Body of pancreas (tissue), 4 donors: ENCODE data around the gene MRTFA. TPM values are rescaled to one million over a fixed set of nuclear protein-coding genes. Genes with fewer than 3 reads are reported as not detected.
"Not testable (repeated sequence)": the region's sequence is repeated elsewhere in the genome, so short reads cannot be mapped to it uniquely, and the experiment has no call there.

Experiments used
- ATAC-seq: fragments of 150-250 bp; one replicate; pipeline ENCODE4 v1.9.1; 2016
- DNase-seq, 4 donors: peaks; one replicate each; pipeline ENCODE4 v3.0.0-alpha.2; 2019
- H3K27ac ChIP-seq, 4 donors: fragments of 200-600 bp; sonication (generic); 1 replicate in 3 of 4; 2 replicates in 1 of 4; pipeline versions ENCODE4 v1.5.1 to v1.6.1; 2016 to 2019; ENCODE audit warnings: mild to moderate bottlenecking in 1 of 4, mixed read lengths in 1 of 4, moderate library complexity in 1 of 4
- H3K27me3 ChIP-seq, 2 donors: fragments of 200-600 bp; sonication (generic); one replicate each; pipeline ENCODE4 v1.6.0; 2016; ENCODE audit warnings: mild to moderate bottlenecking in 1 of 2
- H3K36me3 ChIP-seq, 2 donors: fragments of 200-600 bp; sonication (generic); replicated peaks in 1 of 2; 2 replicates each; pipeline ENCODE4 v1.5.1; 2016; ENCODE audit warnings: low read depth in 2 of 2; ENCODE audit not compliant: insufficient read depth in 1 of 2
- H3K4me1 ChIP-seq: fragments of 200-600 bp; sonication (generic); one replicate; pipeline ENCODE4 v1.6.0; 2016
- H3K4me3 ChIP-seq, 2 donors: fragments of 200-600 bp; sonication (generic); 1 replicate in 1 of 2; 2 replicates in 1 of 2; pipeline ENCODE4 v1.5.1; 2016 to 2019
- H3K9me3 ChIP-seq, 3 donors: fragments of 200-600 bp; sonication (generic); 1 replicate in 2 of 3; 2 replicates in 1 of 3; pipeline ENCODE4 v1.5.1; 2016
- CTCF ChIP-seq, 7 experiments: fragments of 450-650 bp in 4 of 7; fragments of 200-600 bp in 3 of 7; sonication (generic) in 3 of 7; IDR thresholded peaks; one replicate each; pipeline ENCODE4 v1.5.1; 2016 to 2019; ENCODE audit warnings: antibody characterized with exemption in 7 of 7
- POLR2A ChIP-seq, 3 donors: fragments of 450-650 bp; IDR thresholded peaks; one replicate each; pipeline ENCODE4 v1.6.1; 2016; ENCODE audit warnings: antibody characterized with exemption in 3 of 3, mild to moderate bottlenecking in 2 of 3
- WGBS, 2 donors: methylation state at CpG; one replicate each; pipeline ENCODE4 v1.1.5; 2017; 5-methylcytosine and 5-hydroxymethylcytosine counted together
- intact Hi-C: fragments of 100-400 bp; cut with DNase I; formaldehyde crosslinking; loops from one replicate; pipeline ENCODE4 v1.15.1; 2023
- total RNA-seq, 2 donors: library from RNA; depleted of rRNA; stranded (reverse); fragments of >200 nt; gene quantifications; one replicate each; pipeline ENCODE4 v1.1.0, GENCODE V29; 2016

MRTFA gene
- total RNA-seq, 2 donors from 2014 or later: 47.0 to 71.5 TPM

- WGBS, 2 donors: 92 to 98% methylated on average over 3 of the region's 3 CpGs
- H3K9me3 ChIP-seq: no peaks in the 10 kb centered on the region
- DNase-seq (no peak), ATAC-seq (no peak)
- TF ChIP-seq CTCF (IDR thresholded peaks at IDR 0.05) (no peak), POLR2A (IDR thresholded peaks at IDR 0.05) (no peak)
- no peaks in the 10 kb centered on the region for H3K36me3 ChIP-seq
- H3K4me3 ChIP-seq: no peak overlapping the region
- intact Hi-C loops: no loop called here
- peaks cover 27% of the 10 kb centered on the region for H3K4me1 ChIP-seq
- H3K27me3 ChIP-seq: no peaks in the 10 kb centered on the region
- H3K27ac ChIP-seq: no peak overlapping the region
Measured at GRCh38 chr22:40633036-40633435, 3.5 kb downstream of the MRTFA start.

- ATAC-seq (no peak), DNase-seq (no peak)
- Histone ChIP-seq H3K4me3 (no peak overlapping the region), H3K4me1 (peaks cover 20% of the 10 kb centered on the region), H3K36me3 (no peaks in the 10 kb centered on the region), H3K9me3 (no peaks in the 10 kb centered on the region), H3K27ac (no peak overlapping the region), H3K27me3 (no peaks in the 10 kb centered on the region)
- intact Hi-C loops: no loop called here
- WGBS, 2 donors: 93 to 97% methylated on average over 2 of the region's 2 CpGs
- no peak for TF ChIP-seq CTCF (IDR thresholded peaks at IDR 0.05)
- TF ChIP-seq POLR2A (IDR thresholded peaks at IDR 0.05): no peak
Measured at GRCh38 chr22:40631925-40632324, 4.6 kb downstream of the MRTFA start.

GRCh38 chr22:40628354-40629042 is 8.0 kb downstream of the MRTFA start:
- Histone ChIP-seq H3K27ac (no peak overlapping the region), H3K36me3 (no peaks in the 10 kb centered on the region), H3K4me1 (peaks cover 8% of the 10 kb centered on the region), H3K4me3 (no peak overlapping the region), H3K9me3 (no peaks in the 10 kb centered on the region), H3K27me3 (no peaks in the 10 kb centered on the region)
- ATAC-seq: no peak
- intact Hi-C loops: no loop called here
- 74 to 99% methylated on average over 3 of the region's 3 CpGs for WGBS, 2 donors
- TF ChIP-seq CTCF (IDR thresholded peaks at IDR 0.05) (no peak), POLR2A (IDR thresholded peaks at IDR 0.05) (no peak)
- no peak for DNase-seq

GRCh38 chr22:40627612-40628011 is 8.9 kb downstream of the MRTFA start:
- no peak overlapping the region for H3K27ac ChIP-seq
- H3K27me3 ChIP-seq: no peaks in the 10 kb centered on the region
- no peaks in the 10 kb centered on the region for H3K9me3 ChIP-seq
- intact Hi-C loops: no loop called here
- ATAC-seq (no peak), DNase-seq (no peak)
- TF ChIP-seq POLR2A (IDR thresholded peaks at IDR 0.05) (no peak), CTCF (IDR thresholded peaks at IDR 0.05) (no peak)
- no peak overlapping the region for H3K4me3 ChIP-seq
- no peaks in the 10 kb centered on the region for H3K36me3 ChIP-seq
- WGBS, 2 donors: 90 to 95% methylated on average over 5 of the region's 5 CpGs
- peaks cover 8% of the 10 kb centered on the region for H3K4me1 ChIP-seq

GRCh38 chr22:40626851-40627250 is 9.7 kb downstream of the MRTFA start:
- no peaks in the 10 kb centered on the region for H3K27me3 ChIP-seq
- H3K4me1 ChIP-seq: peaks cover 8% of the 10 kb centered on the region
- no peaks in the 10 kb centered on the region for H3K36me3 ChIP-seq
- DNase-seq (no peak), ATAC-seq (no peak)
- TF ChIP-seq CTCF (IDR thresholded peaks at IDR 0.05) (no peak), POLR2A (IDR thresholded peaks at IDR 0.05) (no peak)
- no peaks in the 10 kb centered on the region for H3K9me3 ChIP-seq
- no peak overlapping the region for H3K27ac ChIP-seq
- intact Hi-C loops: no loop called here
- no peak overlapping the region for H3K4me3 ChIP-seq
- 92 to 100% methylated on average over 2 of the region's 2 CpGs for WGBS, 2 donors

- H3K9me3 ChIP-seq, H3K36me3 ChIP-seq, H3K4me1 ChIP-seq, ATAC-seq, DNase-seq, intact Hi-C loops, H3K27me3 ChIP-seq, H3K4me3 ChIP-seq, H3K27ac ChIP-seq: not testable (repeated sequence)
- 97 to 100% methylated on average over 3 of the region's 3 CpGs for WGBS, 2 donors
Measured at GRCh38 chr22:40625794-40626193, 10.7 kb downstream of the MRTFA start.

- 96 to 98% methylated on average over 3 of the region's 3 CpGs for WGBS, 2 donors
- H3K36me3 ChIP-seq, H3K4me3 ChIP-seq, ATAC-seq, H3K9me3 ChIP-seq, DNase-seq, H3K4me1 ChIP-seq, H3K27ac ChIP-seq, intact Hi-C loops, H3K27me3 ChIP-seq: not testable (repeated sequence)
Measured at GRCh38 chr22:40625281-40625680, 11.2 kb downstream of the MRTFA start.
